Measurements from ENCODE around the gene SUPT5H. TPM values are rescaled to one million over a fixed set of nuclear protein-coding genes. Genes with fewer than 3 reads are reported as not detected.
"Not testable (repeated sequence)": the region's sequence is repeated elsewhere in the genome, so short reads cannot be mapped to it uniquely, and the experiment has no call there.

SUPT5H gene
- total RNA-seq, 1 experiment from 2014 or later = 95.5 TPM

- DNase-seq (ENCODE audit: low read depth) = no peak
- in situ Hi-C loops (cut with HindIII; ENCODE audit: low pct_unique_long_range_greater_than_20kb, low sequenced_read_pairs) = no loop called here
These were observed 7.0 kb upstream of the SUPT5H start for GRCh38 chr19:39438270-39438934.

GRCh38 chr19:39444598-39445195 is 685 bp upstream of the SUPT5H start:
- no peak for DNase-seq (ENCODE audit: low read depth)
- in situ Hi-C loops (cut with HindIII; ENCODE audit: low pct_unique_long_range_greater_than_20kb, low sequenced_read_pairs) = no loop called here

GRCh38 chr19:39446365-39447084 is 1.1 kb downstream of the SUPT5H start:
- in situ Hi-C loops (cut with HindIII; ENCODE audit: low pct_unique_long_range_greater_than_20kb, low sequenced_read_pairs) = no loop called here
- DNase-seq (ENCODE audit: low read depth) = no peak

DNA sequence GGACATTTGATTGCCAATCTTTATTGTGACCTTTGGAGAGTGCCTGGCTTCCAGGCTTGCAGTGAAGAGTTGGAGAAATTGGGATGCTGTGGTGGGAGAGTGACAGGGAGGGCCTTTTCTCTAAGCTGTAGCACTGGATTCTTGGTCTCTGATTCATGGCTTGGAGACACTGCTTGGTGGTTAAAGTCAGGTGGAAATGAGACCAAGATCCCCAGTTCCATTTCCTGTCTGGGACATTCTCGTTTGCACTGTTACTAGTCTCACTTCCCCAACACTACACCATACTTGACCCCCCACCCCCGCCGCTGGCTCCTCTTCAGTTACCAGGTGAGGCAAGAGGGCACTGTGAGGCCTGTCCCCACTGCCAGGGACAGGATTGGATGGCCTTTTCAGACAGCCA is 2.9 kb downstream of the SUPT5H start:
- no peak for DNase-seq (ENCODE audit: low read depth)
- in situ Hi-C loops (cut with HindIII; ENCODE audit: low pct_unique_long_range_greater_than_20kb, low sequenced_read_pairs) = no loop called here

DNA sequence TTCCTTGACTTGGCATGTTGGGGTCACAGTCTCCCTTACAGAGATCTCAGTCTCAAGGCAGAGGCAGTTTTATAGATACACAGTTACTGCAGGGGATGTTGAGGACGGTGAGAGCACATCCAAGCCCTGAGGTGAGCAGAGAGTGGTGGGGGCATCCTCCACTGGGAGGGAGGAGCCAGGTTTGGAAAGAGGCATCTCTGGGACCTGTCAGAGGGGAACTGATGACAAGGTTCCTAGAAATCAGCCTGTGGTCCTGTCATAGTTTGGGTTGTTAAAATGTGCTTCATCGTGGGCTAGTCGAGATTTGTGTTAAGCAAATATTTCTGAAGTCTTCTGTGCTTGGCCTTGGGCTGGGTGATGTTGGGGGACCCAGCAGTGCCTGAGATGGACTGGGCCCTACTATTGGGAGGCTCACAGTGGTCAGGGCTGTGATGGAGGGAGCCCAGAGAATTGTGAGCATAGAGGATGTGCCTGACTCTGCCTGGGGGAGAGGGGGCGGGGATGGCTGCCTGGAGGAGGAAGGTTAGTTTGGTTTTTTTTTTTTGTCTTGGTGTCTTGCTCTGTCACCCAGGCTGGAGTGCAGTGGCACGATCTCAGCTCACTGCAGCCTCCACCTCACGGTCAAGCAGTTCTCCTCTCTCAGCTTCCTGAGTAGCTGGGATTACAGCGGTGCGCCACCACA is 3.9 kb downstream of the SUPT5H start:
- in situ Hi-C loops (cut with HindIII; ENCODE audit: low pct_unique_long_range_greater_than_20kb, low sequenced_read_pairs) = no loop called here
- DNase-seq (ENCODE audit: low read depth) = no peak

GRCh38 chr19:39451257-39451656 is 5.9 kb downstream of the SUPT5H start:
- in situ Hi-C loops (cut with HindIII; ENCODE audit: low pct_unique_long_range_greater_than_20kb, low sequenced_read_pairs); DNase-seq (ENCODE audit: low read depth): not testable (repeated sequence)

DNA sequence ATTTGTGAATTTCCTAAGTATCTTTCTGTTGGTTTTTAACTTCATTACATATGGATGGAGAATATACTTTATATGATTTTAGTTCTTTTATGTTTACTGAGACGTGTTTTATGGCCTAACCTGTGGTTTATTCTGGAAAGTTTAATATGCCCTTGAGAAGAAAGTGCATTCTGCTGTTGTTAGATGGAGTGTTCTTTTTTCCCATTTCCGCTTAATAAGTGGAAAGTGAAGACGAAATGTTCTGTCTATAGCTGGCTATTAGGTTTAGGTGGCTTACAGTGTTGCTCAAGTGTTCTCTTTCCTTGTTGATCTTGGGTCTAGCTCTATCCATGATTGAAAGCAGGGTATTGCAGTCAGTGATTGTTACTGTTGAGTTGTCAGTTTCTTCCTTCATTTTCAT is 18.0 kb downstream of the SUPT5H start:
- no peak for DNase-seq (ENCODE audit: low read depth)

GRCh38 chr19:39465956-39466747 is 20.8 kb downstream of the SUPT5H start:
- DNase-seq (ENCODE audit: low read depth) = no peak
- in situ Hi-C loops (cut with HindIII; ENCODE audit: low pct_unique_long_range_greater_than_20kb, low sequenced_read_pairs) = no loop called here

More for the DNA sequence above, 18.0 kb downstream of the SUPT5H start:
- in situ Hi-C loops (cut with HindIII; ENCODE audit: low pct_unique_long_range_greater_than_20kb, low sequenced_read_pairs) = no loop called here

- in situ Hi-C loops (cut with HindIII; ENCODE audit: low pct_unique_long_range_greater_than_20kb, low sequenced_read_pairs) = no loop called here
- no peak for DNase-seq (ENCODE audit: low read depth)
These were observed 22.6 kb downstream of the SUPT5H start for GRCh38 chr19:39467941-39468340.

DNA sequence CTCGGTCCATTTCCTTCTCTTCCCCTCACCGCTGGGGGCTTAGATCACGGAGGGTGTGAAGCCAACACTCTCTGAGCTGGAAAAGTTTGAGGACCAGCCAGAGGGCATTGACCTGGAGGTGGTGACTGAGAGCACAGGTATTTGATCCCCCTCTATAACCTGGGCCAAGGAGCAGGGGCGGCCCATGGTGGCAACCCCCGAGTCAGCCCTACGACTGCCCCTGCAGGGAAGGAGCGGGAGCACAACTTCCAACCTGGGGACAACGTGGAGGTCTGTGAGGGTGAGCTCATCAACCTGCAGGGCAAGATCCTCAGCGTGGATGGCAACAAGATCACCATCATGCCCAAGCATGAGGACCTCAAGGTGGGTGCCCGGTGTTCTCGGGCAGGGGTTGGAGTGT is 23.7 kb downstream of the SUPT5H start:
- DNase-seq (ENCODE audit: low read depth) = no peak
- in situ Hi-C loops (cut with HindIII; ENCODE audit: low pct_unique_long_range_greater_than_20kb, low sequenced_read_pairs) = no loop called here

DNA sequence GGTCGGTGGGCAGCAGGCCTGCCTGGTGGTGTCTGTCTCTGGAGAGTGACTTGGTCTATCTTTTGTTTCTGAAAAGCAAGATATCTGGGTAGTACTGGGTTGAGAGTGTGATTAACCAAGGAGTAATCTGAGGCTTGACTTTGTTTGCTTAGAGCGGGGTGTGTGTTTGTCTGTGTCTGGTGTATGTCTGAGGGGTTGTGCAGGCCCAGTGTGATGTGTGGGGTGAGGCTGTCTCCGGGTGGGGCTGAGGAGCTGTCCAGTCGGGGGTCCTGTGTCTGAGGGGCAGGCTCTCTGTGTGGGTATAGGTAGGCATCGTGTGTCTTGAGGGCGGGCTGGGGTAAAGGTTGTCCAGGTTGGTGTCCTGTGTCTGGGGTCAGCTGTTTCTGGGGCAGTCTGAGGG is 24.2 kb downstream of the SUPT5H start:
- in situ Hi-C loops (cut with HindIII; ENCODE audit: low pct_unique_long_range_greater_than_20kb, low sequenced_read_pairs) = no loop called here
- DNase-seq (ENCODE audit: low read depth) = no peak

- in situ Hi-C loops (cut with HindIII; ENCODE audit: low pct_unique_long_range_greater_than_20kb, low sequenced_read_pairs) = no loop called here
- DNase-seq (ENCODE audit: low read depth) = no peak
These were observed 25.4 kb downstream of the SUPT5H start for GRCh38 chr19:39470724-39471339.

- DNase-seq (ENCODE audit: low read depth) = no peak
- in situ Hi-C loops (cut with HindIII; ENCODE audit: low pct_unique_long_range_greater_than_20kb, low sequenced_read_pairs) = no loop called here
These were observed 26.6 kb downstream of the SUPT5H start for GRCh38 chr19:39471756-39472536.

- DNase-seq (ENCODE audit: low read depth) = no peak
- in situ Hi-C loops (cut with HindIII; ENCODE audit: low pct_unique_long_range_greater_than_20kb, low sequenced_read_pairs) = no loop called here
These were observed 27.5 kb downstream of the SUPT5H start for GRCh38 chr19:39472746-39473442.

DNA sequence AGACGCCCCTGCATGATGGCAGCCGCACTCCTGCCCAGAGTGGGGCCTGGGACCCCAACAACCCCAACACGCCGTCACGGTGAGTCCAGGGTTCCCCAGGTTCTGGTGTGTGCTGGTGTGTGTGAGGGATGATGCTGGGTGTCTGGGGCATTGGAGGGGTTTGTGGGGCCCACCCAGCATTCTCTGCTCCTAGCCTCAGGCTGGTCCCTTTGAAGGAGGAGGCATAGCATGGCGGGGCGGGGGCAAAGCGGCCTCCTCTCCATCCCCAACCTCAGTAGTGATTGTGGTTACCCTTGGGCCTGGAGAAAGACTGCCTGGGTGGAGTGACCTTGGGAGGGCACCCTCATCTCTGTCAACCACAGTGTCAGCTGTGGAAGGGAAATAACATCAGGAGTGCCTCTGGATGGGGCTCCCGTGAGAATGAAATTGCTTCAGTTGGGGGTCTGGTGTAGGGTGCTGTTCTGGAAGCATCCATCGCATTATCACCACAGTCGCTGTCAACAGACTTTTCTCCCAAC is 28.1 kb downstream of the SUPT5H start:
- in situ Hi-C loops (cut with HindIII; ENCODE audit: low pct_unique_long_range_greater_than_20kb, low sequenced_read_pairs) = no loop called here
- no peak for DNase-seq (ENCODE audit: low read depth)

- peak; percentile 26 for DNase-seq (ENCODE audit: low read depth)
- in situ Hi-C loops (cut with HindIII; ENCODE audit: low pct_unique_long_range_greater_than_20kb, low sequenced_read_pairs) = no loop called here
These were observed 28.8 kb downstream of the SUPT5H start for GRCh38 chr19:39474139-39474620.
